ENCODE results near the gene PRKCZ.

The PRKCZ gene

DNA sequence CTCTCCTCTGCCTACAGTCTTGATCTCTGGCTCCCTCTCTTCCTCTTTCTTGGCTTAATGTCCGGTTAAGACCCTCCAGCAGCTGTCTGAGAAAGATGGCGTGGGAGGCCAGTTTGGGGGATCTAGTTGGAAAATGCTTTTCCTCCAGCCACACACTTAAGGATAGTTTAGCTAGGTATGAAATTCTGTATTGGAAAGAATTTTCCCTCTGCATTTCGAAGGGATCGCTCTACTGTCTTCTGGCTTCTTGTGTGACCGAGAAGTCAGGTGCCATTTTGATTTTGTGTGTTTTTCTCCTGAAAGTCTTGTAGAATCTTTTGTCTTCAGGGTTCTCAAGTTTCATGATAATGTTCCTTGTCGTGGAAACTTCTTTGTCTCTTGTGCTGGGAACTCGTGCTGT lies 28.0 kb downstream of the PRKCZ start:
- DNase-seq (ENCODE audit: extremely low read depth, low read depth): no peak
- no peak overlapping the region for H3K4me3 ChIP-seq (replicated peaks; ENCODE audit: low read depth, low read length)
- no peak for TF ChIP-seq CTCF (IDR thresholded peaks at IDR 0.05; ENCODE audit: low read depth, low read length, missing control alignments)

- no peak for TF ChIP-seq CTCF (IDR thresholded peaks at IDR 0.05; ENCODE audit: low read depth, low read length, missing control alignments)
- DNase-seq (ENCODE audit: extremely low read depth, low read depth): no peak
- no peak overlapping the region for H3K4me3 ChIP-seq (replicated peaks; ENCODE audit: low read depth, low read length)
Measured at GRCh38 chr1:2079396-2080085, 29.3 kb downstream of the PRKCZ start.

- no peak overlapping the region for H3K4me3 ChIP-seq (replicated peaks; ENCODE audit: low read depth, low read length)
- TF ChIP-seq CTCF (IDR thresholded peaks at IDR 0.05; ENCODE audit: low read depth, low read length, missing control alignments): no peak
- DNase-seq (ENCODE audit: extremely low read depth, low read depth): no peak
Measured at GRCh38 chr1:2080140-2080539, 29.9 kb downstream of the PRKCZ start.

GRCh38 chr1:2080884-2081283 lies 30.7 kb downstream of the PRKCZ start:
- H3K4me3 ChIP-seq (replicated peaks; ENCODE audit: low read depth, low read length): no peak overlapping the region
- no peak for DNase-seq (ENCODE audit: extremely low read depth, low read depth)
- TF ChIP-seq CTCF (IDR thresholded peaks at IDR 0.05; ENCODE audit: low read depth, low read length, missing control alignments): no peak

- DNase-seq (ENCODE audit: extremely low read depth, low read depth): no peak
- no peak overlapping the region for H3K4me3 ChIP-seq (replicated peaks; ENCODE audit: low read depth, low read length)
- TF ChIP-seq CTCF (IDR thresholded peaks at IDR 0.05; ENCODE audit: low read depth, low read length, missing control alignments): no peak
Measured at GRCh38 chr1:2081326-2081885, 31.2 kb downstream of the PRKCZ start.

GRCh38 chr1:2082064-2082463 lies 31.9 kb downstream of the PRKCZ start:
- TF ChIP-seq CTCF (IDR thresholded peaks at IDR 0.05; ENCODE audit: low read depth, low read length, missing control alignments): no peak
- DNase-seq (ENCODE audit: extremely low read depth, low read depth): no peak
- no peak overlapping the region for H3K4me3 ChIP-seq (replicated peaks; ENCODE audit: low read depth, low read length)
